Peyer's patch (tissue), 4 donors: ENCODE measurements around the gene ANKMY1.

ENCODE experiments used
- CTCF ChIP-seq, 6 experiments: fragments of 450-650 bp in 4 of 6; fragments of 200-600 bp in 2 of 6; sonication (generic) in 1 of 6; IDR thresholded peaks; one replicate each; pipeline ENCODE4 v1.5.1; 2017 to 2019; ENCODE audit warnings: antibody characterized with exemption in 6 of 6, mild to moderate bottlenecking in 3 of 6, moderate library complexity in 1 of 6
- POLR2A ChIP-seq, 2 donors: fragments of 450-650 bp; IDR thresholded peaks; one replicate each; pipeline ENCODE4 v1.5.1; 2017; ENCODE audit warnings: antibody characterized with exemption in 2 of 2, mild to moderate bottlenecking in 2 of 2, moderate library complexity in 2 of 2

GRCh38 chr2:240597054-240597418 lies 39.2 kb upstream of the ANKMY1 start:
- no peak for TF ChIP-seq CTCF (IDR thresholded peaks at IDR 0.05)
- TF ChIP-seq POLR2A (IDR thresholded peaks at IDR 0.05), result no peak
